IMR-90 (cell line): ENCODE measurements around the gene BMERB1. TPM values are rescaled to one million over a fixed set of nuclear protein-coding genes. Genes with fewer than 3 reads are reported as not detected.

Source experiments
- ATAC-seq: fragments of 200-7000 bp; cut with Tn5 transposase; 2 replicates; pipeline ENCODE4 v1.9.1; 2020; ENCODE audit warnings: low read depth, mild to moderate bottlenecking, moderate library complexity
- BruUV-seq: library from RNA; stranded (reverse); fragments of 400-500 nt; replicated peaks from 2 replicates; lab custom pipeline; 2021; lab: Mats Ljungman, UMichigan
- CTCF ChIA-PET: fragments of 300-600 bp; formaldehyde crosslinking; extraction: SDS; loops from one replicate; lab custom pipeline; 2021; ENCODE audit warnings: antibody characterized with exemption; lab: Yijun Ruan, JAX
- POLR2A ChIA-PET: fragments of 300-600 bp; sonication (Branson Sonifier 250); formaldehyde crosslinking; loops from one replicate; lab custom pipeline; 2022; ENCODE audit warnings: antibody characterized with exemption; ENCODE audit not compliant: unreplicated experiment; lab: Charles Lee
- DNase-seq: peaks from one replicate; pipeline ENCODE4 v3.0.0; 2013
- H2AFZ ChIP-seq: replicated peaks from 2 replicates; pipeline ENCODE3; 2013; ENCODE audit warnings: low read length, mild to moderate bottlenecking; ENCODE audit not compliant: poor library complexity
- H2AK5ac ChIP-seq: 2 replicates; pipeline ENCODE4 v1.6.1; 2013; ENCODE audit warnings: low read depth, low read length, inconsistent platforms
- H2AK9ac ChIP-seq: replicated peaks from 2 replicates; pipeline ENCODE3; 2013; ENCODE audit warnings: mild to moderate bottlenecking, low read depth, low read length, moderate library complexity; ENCODE audit not compliant: poor library complexity
- H2BK120ac ChIP-seq: 2 replicates; pipeline ENCODE4 v1.6.1; 2013; ENCODE audit warnings: low read depth, low read length, inconsistent platforms
- H2BK15ac ChIP-seq: 3 replicates; pipeline ENCODE4 v1.6.1; 2013; ENCODE audit warnings: low read depth, low read length, inconsistent platforms
- H2BK20ac ChIP-seq: 2 replicates; pipeline ENCODE4 v1.6.1; 2013; ENCODE audit warnings: low read depth, mild to moderate bottlenecking, inconsistent platforms, low read length, moderate library complexity
- H2BK5ac ChIP-seq: 2 replicates; pipeline ENCODE4 v1.6.1; 2013; ENCODE audit warnings: mild to moderate bottlenecking, low read depth, low read length, inconsistent platforms; ENCODE audit not compliant: poor library complexity, severe bottlenecking
- H3K14ac ChIP-seq: replicated peaks from 2 replicates; pipeline ENCODE4 v1.6.1; 2013; ENCODE audit warnings: low read depth, low read length, inconsistent platforms
- H3K18ac ChIP-seq: 2 replicates; pipeline ENCODE4 v1.6.1; 2013; ENCODE audit warnings: low read depth, low read length, control low read depth
- H3K23ac ChIP-seq: 2 replicates; pipeline ENCODE4 v1.6.1; 2013; ENCODE audit warnings: low read depth, low read length, inconsistent platforms
- H3K27ac ChIP-seq: 2 replicates; pipeline ENCODE4 v1.5.1; 2013; ENCODE audit warnings: mild to moderate bottlenecking, control low read depth, low read length; ENCODE audit not compliant: insufficient read depth
- H3K27me3 ChIP-seq: 2 replicates; pipeline ENCODE4 v1.6.1; 2013; ENCODE audit warnings: low read length; ENCODE audit not compliant: control insufficient read depth, insufficient read depth
- H3K36me3 ChIP-seq: 2 replicates; pipeline ENCODE4 v1.6.1; 2013; ENCODE audit warnings: low read length, mixed read lengths; ENCODE audit not compliant: control insufficient read depth, insufficient read depth
- H3K4ac ChIP-seq: 2 replicates; pipeline ENCODE4 v1.6.1; 2013; ENCODE audit warnings: low read depth, low read length, inconsistent platforms
- H3K4me1 ChIP-seq: 2 replicates; pipeline ENCODE4 v1.6.1; 2013; ENCODE audit warnings: low read length, mixed read lengths; ENCODE audit not compliant: control insufficient read depth, insufficient read depth
- H3K4me2 ChIP-seq: 2 replicates; pipeline ENCODE4 v1.6.1; 2013; ENCODE audit warnings: low read depth, mild to moderate bottlenecking, control low read depth, low read length, moderate library complexity
- H3K4me3 ChIP-seq: 2 replicates; pipeline ENCODE4 v1.5.1; 2013; ENCODE audit warnings: low read depth, mild to moderate bottlenecking, control low read depth, low read length, moderate library complexity; ENCODE audit not compliant: insufficient read depth
- H3K56ac ChIP-seq: 2 replicates; pipeline ENCODE4 v1.6.1; 2013; ENCODE audit warnings: low read length, inconsistent platforms; ENCODE audit not compliant: insufficient read depth; ENCODE audit errors: extremely low read depth
- H3K79me1 ChIP-seq, 2 experiments: 2 replicates each; pipeline ENCODE4 v1.6.1; 2013; ENCODE audit warnings: low read length in 2 of 2, inconsistent platforms in 1 of 2, low read depth in 1 of 2
- H3K9ac ChIP-seq: 2 replicates; pipeline ENCODE4 v1.6.1; 2013; ENCODE audit warnings: low read depth, low read length, control low read depth
- H3K9me1 ChIP-seq: 2 replicates; pipeline ENCODE4 v1.6.1; 2013; ENCODE audit warnings: low read length, inconsistent platforms; ENCODE audit not compliant: insufficient read depth
- H3K9me3 ChIP-seq: 2 replicates; pipeline ENCODE4 v1.6.1; 2013; ENCODE audit warnings: low read length; ENCODE audit not compliant: control insufficient read depth, insufficient read depth
- H4K20me1 ChIP-seq: 2 replicates; pipeline ENCODE4 v1.6.1; 2013; ENCODE audit warnings: low read length, inconsistent platforms; ENCODE audit not compliant: insufficient read depth
- H4K5ac ChIP-seq: 2 replicates; pipeline ENCODE4 v1.6.1; 2013; ENCODE audit warnings: mild to moderate bottlenecking, low read depth, low read length, control low read depth
- H4K8ac ChIP-seq, 2 experiments: 2 replicates each; pipeline ENCODE4 v1.6.1; 2013; ENCODE audit warnings: low read depth in 2 of 2, low read length in 2 of 2, control low read depth in 1 of 2, inconsistent platforms in 1 of 2
- H4K91ac ChIP-seq: 2 replicates; pipeline ENCODE4 v1.6.1; 2013; ENCODE audit warnings: low read depth, low read length, inconsistent platforms; ENCODE audit not compliant: insufficient read depth
- MXI1 ChIP-seq: IDR thresholded peaks from 2 replicates; pipeline ENCODE4 v1.6.1; 2012; ENCODE audit warnings: low read depth, mild to moderate bottlenecking, low read length, moderate library complexity, borderline replicate concordance
- SMC3 ChIP-seq: fragments of 150-350 bp; IDR thresholded peaks from 2 replicates; pipeline ENCODE4 v1.6.1; 2016; ENCODE audit warnings: low read depth, mild to moderate bottlenecking, antibody characterized with exemption, low read length, moderate library complexity
- WGBS, 2 experiments: methylation state at CpG; one replicate each; pipeline versions ENCODE4 v1.1.5 to v1.1.7; 2013; ENCODE audit warnings: missing lambda C conversion rate in 2 of 2; ENCODE audit not compliant: insufficient read length in 1 of 2; ENCODE audit errors: extremely low coverage in 2 of 2; 5-methylcytosine and 5-hydroxymethylcytosine counted together
- dilution Hi-C: fragments of 300-500 bp; cut with HindIII; formaldehyde crosslinking; loops from one replicate; pipeline ENCODE4 v1.14.3; 2018; ENCODE audit warnings: low sequenced_read_pairs; ENCODE audit not compliant: unreplicated experiment
- in situ Hi-C: fragments of 300-500 bp; cut with MboI; formaldehyde crosslinking; loops from 3 replicates; pipeline ENCODE4 v1.14.3; 2019; ENCODE audit warnings: low sequenced_read_pairs, inconsistent platforms, mixed read lengths
- intact Hi-C: fragments of 100-400 bp; cut with micrococcal nuclease; formaldehyde crosslinking; loops from 2 replicates; pipeline ENCODE4 v1.10.0; 2022
- polyA plus RNA-seq, 3 experiments: library from polyadenylated mRNA; depleted of rRNA; stranded (reverse); fragments of >200 nt; gene quantifications; 2 replicates each; pipeline ENCODE4 v1.2.3, GENCODE V29; 2012; ENCODE audit warnings: low replicate concordance in 1 of 3
- total RNA-seq: library from RNA; depleted of rRNA; stranded (reverse); fragments of >200 nt; gene quantifications from 2 replicates; pipeline ENCODE4 v1.2.3, GENCODE V29; 2012

Gene BMERB1
- total and polyA plus RNA-seq, 2 of the 4 experiments (the other 2 are of a cell fraction): 22.6 to 32.9 TPM

- no peak overlapping the region for H3K56ac ChIP-seq
- H3K18ac ChIP-seq: no peak overlapping the region
- dilution Hi-C loops: no loop called here
- H3K9ac ChIP-seq: no peak overlapping the region
- H2AK5ac ChIP-seq: no peak overlapping the region
- in situ Hi-C loops: no loop called here
- no peak for ATAC-seq
- no peaks in the 10 kb centered on the region for H3K4me1 ChIP-seq
- H3K14ac ChIP-seq: no peak overlapping the region
- TF ChIP-seq SMC3 (no peak), MXI1 (no peak)
- H2BK15ac ChIP-seq: no peak overlapping the region
- peaks cover 4% of the 10 kb centered on the region; the same call in 1 of the 2 replicates for H3K9me1 ChIP-seq
- peaks cover 21% of the 10 kb centered on the region for H4K20me1 ChIP-seq
- BruUV-seq: no TSS peak
- no peak overlapping the region for H2AK9ac ChIP-seq
- no peak overlapping the region for H4K5ac ChIP-seq
- H3K9me3 ChIP-seq: no peaks in the 10 kb centered on the region
- no peak overlapping the region for H3K4ac ChIP-seq
- no peak overlapping the region for H2BK20ac ChIP-seq
- H3K36me3 ChIP-seq: peaks cover 4% of the 10 kb centered on the region; the same call in 1 of the 2 replicates
- H2BK5ac ChIP-seq: no peak overlapping the region
- H3K4me2 ChIP-seq: no peak overlapping the region
- ChIA-PET POLR2A (no interaction called here), CTCF (no interaction called here)
- H3K79me1 ChIP-seq: peaks cover 26 to 37% of the 10 kb centered on the region in 2 experiments
- H3K23ac ChIP-seq: no peak overlapping the region
- no peak overlapping the region for H3K4me3 ChIP-seq
- H3K27ac ChIP-seq: no peak overlapping the region
- no peaks in the 10 kb centered on the region for H3K27me3 ChIP-seq
- no peak for DNase-seq
- intact Hi-C loops: no loop called here
- no peak overlapping the region for H2AFZ ChIP-seq
- no peak overlapping the region for H2BK120ac ChIP-seq
- H4K91ac ChIP-seq: no peak overlapping the region
- no peak overlapping the region for H4K8ac ChIP-seq
- WGBS, 2 experiments: 100% methylated on average over 1 of the region's 6 CpGs; no CpG with 5 or more reads in 1 of the 2 experiments
Observed at GRCh38 chr16:15450624-15451023, 16.2 kb downstream of the BMERB1 start.
